Measurements from ENCODE around the gene ANKRD34C.

- TF ChIP-seq CTCF (conservative IDR thresholded peaks at IDR 0.05) (no peak), ZFX (IDR thresholded peaks at IDR 0.05) (no peak)
Measured at GRCh38 chr15:79248183-79248582, 34.3 kb upstream of the ANKRD34C start.

Measured in C4-2B (cell line).